NT2/D1 (cell line): ENCODE measurements around the gene ZMYND10.

Source experiments
- SUZ12 ChIP-seq: IDR thresholded peaks from 2 replicates; pipeline ENCODE4 v1.6.1; 2011; ENCODE audit not compliant: insufficient read length, insufficient read depth; ENCODE audit errors: extremely low read depth
- YY1 ChIP-seq: IDR thresholded peaks from 2 replicates; pipeline ENCODE4 v1.6.1; 2011; ENCODE audit not compliant: insufficient read length, insufficient read depth
- ZNF274 ChIP-seq: IDR thresholded peaks from 2 replicates; pipeline ENCODE4 v1.6.1; 2011; ENCODE audit warnings: mild to moderate bottlenecking, low read depth, low read length

- TF ChIP-seq SUZ12: no peak
- no peak for TF ChIP-seq ZNF274
- no peak for TF ChIP-seq YY1
Measured at GRCh38 chr3:50322386-50323091, 23.0 kb downstream of the ZMYND10 start, which contains the start of gene HYAL2.
